Left ventricle myocardium inferior (tissue), 1 donor: ENCODE results near the gene POM121. TPM values are rescaled to one million over a fixed set of nuclear protein-coding genes. Genes with fewer than 3 reads are reported as not detected.
A peak's percentile ranks its signal among the peaks of the same experiment; 100 is the strongest.
"Not testable (repeated sequence)": the region's sequence is repeated elsewhere in the genome, so short reads cannot be mapped to it uniquely, and the experiment has no call there.

Experiments
- DNase-seq: peaks from one replicate; pipeline ENCODE4 v3.0.0-alpha.2; 2020
- H3K27ac ChIP-seq: fragments of 200-600 bp; replicated peaks from 2 replicates; pipeline ENCODE4 v1.8.0; 2021
- H3K27me3 ChIP-seq: fragments of 200-600 bp; 2 replicates; pipeline ENCODE4 v1.8.0; 2021; ENCODE audit warnings: low read depth
- H3K36me3 ChIP-seq: fragments of 200-600 bp; 2 replicates; pipeline ENCODE4 v1.8.0; 2021
- H3K4me1 ChIP-seq: fragments of 200-600 bp; 2 replicates; pipeline ENCODE4 v1.8.0; 2021
- H3K4me3 ChIP-seq: fragments of 200-600 bp; 2 replicates; pipeline ENCODE4 v1.8.0; 2021; ENCODE audit warnings: mild to moderate bottlenecking, moderate library complexity
- H3K9me3 ChIP-seq: fragments of 200-600 bp; replicated peaks from 2 replicates; pipeline ENCODE4 v1.8.0; 2021
- intact Hi-C: fragments of 100-400 bp; cut with micrococcal nuclease; formaldehyde crosslinking; loops from one replicate; pipeline ENCODE4 v1.11.0; 2022
- total RNA-seq: library from RNA; stranded (reverse); fragmentation: NEBNext Ultra II Directional; extraction: Animal tissue kit (Norgen Biotek cat#: 25700); gene quantifications from one replicate; pipeline ENCODE4 v1.2.1, GENCODE V29; 2021
- TF ChIP-seq, protein P1 (sequence below): fragments of 200-600 bp; IDR thresholded peaks from 2 replicates; pipeline ENCODE4 v1.8.0; 2021; ENCODE audit warnings: antibody characterized with exemption, mild to moderate bottlenecking, borderline replicate concordance
- donor health status: DM: no; HTN: yes; CAD: no; lungs with severe emphysema.

The POM121 gene
- total RNA-seq, 1 donor from 2014 or later: 17.3 TPM

DNA sequence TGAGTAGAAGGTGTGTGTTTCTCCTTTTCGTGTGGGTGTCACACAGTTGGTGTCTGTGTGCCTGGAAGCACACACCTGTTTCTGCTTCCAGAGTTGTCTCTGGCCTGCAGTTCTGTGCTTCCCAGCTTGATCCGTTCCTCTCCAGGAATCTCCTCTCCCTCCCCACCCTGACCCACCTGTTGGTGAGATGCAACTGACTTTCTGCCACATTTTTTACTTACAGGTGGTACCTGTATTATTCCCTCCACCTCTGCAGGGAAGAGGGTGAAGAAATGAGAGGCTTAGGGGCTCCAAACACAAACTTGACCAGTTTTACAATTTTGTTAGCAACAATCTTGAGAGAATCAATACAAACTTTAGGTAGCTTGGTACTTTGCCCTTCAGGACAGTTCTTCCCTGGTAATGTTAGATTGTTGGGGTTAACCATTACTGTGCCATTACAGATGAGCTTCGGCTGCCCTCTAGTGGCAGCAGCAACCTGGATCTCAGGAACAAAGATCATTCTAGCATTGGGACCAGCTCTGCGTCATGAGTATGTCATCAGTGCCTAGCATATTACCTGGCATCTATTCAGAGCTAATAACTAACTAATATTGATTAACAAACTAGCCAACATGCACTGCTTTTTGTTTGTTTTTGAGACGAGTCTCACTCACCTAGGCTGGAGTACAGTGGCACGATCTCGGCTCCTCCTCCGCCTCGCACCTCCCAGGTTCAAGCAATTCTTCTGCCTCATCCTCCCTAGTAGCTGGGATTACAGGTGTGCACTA is 10.0 kb upstream of the POM121 start:
- Histone ChIP-seq H3K36me3 (peaks cover 23% of the 10 kb centered on the region), H3K4me1 (peaks cover 30% of the 10 kb centered on the region)
- TF ChIP-seq, protein P1, sequence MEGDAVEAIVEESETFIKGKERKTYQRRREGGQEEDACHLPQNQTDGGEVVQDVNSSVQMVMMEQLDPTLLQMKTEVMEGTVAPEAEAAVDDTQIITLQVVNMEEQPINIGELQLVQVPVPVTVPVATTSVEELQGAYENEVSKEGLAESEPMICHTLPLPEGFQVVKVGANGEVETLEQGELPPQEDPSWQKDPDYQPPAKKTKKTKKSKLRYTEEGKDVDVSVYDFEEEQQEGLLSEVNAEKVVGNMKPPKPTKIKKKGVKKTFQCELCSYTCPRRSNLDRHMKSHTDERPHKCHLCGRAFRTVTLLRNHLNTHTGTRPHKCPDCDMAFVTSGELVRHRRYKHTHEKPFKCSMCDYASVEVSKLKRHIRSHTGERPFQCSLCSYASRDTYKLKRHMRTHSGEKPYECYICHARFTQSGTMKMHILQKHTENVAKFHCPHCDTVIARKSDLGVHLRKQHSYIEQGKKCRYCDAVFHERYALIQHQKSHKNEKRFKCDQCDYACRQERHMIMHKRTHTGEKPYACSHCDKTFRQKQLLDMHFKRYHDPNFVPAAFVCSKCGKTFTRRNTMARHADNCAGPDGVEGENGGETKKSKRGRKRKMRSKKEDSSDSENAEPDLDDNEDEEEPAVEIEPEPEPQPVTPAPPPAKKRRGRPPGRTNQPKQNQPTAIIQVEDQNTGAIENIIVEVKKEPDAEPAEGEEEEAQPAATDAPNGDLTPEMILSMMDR: peak; percentile 74
- H3K4me3 ChIP-seq, H3K27me3 ChIP-seq, H3K27ac ChIP-seq, H3K9me3 ChIP-seq, intact Hi-C loops: not testable (repeated sequence)
- peak; percentile 40 for DNase-seq

DNA sequence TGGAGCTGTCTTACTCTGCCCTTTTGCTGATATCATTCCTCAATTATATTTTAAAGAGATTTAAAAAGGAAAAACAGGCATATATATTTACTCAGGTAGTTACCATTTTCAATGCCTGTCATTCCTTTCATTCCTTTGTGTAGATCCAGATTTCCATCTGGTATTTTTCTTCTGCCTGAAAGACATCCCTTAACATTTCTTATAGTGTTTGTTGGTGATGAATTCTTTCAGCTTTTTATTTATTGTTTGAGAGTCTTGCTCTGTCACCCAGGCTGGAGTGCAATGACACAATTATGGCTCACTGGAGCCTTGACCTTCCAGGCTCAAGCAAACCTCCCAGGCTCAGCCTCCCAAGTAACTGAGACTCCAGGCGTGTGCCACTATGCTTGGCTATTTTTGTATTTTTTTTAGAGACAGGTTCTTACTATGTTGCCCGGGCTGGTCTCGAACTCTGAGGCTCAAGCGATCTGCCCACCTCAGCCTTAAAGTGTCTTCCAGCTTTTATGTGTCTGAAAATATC is 5.6 kb upstream of the POM121 start:
- H3K27ac ChIP-seq: no peak overlapping the region
- no peak for DNase-seq
- no peaks in the 10 kb centered on the region for H3K27me3 ChIP-seq
- peaks cover 3% of the 10 kb centered on the region for H3K36me3 ChIP-seq
- no peaks in the 10 kb centered on the region for H3K9me3 ChIP-seq
- H3K4me3 ChIP-seq: no peak overlapping the region
- intact Hi-C loops: no loop called here
- TF ChIP-seq, protein P1: no peak
- H3K4me1 ChIP-seq: peaks cover 38% of the 10 kb centered on the region

DNA sequence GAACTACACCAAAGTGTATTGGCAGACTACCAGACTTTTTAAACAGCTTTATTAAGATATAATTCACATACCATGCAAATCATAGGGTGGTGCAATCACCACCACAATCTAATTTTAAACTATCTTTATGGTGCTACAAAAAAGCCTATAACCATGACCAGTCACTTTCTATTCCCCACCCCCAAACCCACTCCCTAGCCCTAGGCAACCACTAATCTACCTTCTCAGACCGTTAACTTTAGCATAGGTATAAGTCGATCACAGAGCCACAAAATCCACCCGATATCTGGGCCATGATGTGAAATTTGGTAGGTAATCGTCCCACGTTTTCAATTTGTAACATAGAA is 536 bp upstream of the POM121 start:
- no peaks in the 10 kb centered on the region for H3K9me3 ChIP-seq
- TF ChIP-seq, protein P1: no peak
- H3K27ac ChIP-seq: peak overlapping the region; percentile 92
- intact Hi-C loops: no loop called here
- H3K36me3 ChIP-seq: peaks cover 28% of the 10 kb centered on the region
- H3K27me3 ChIP-seq: no peaks in the 10 kb centered on the region
- DNase-seq: no peak
- peaks cover 39% of the 10 kb centered on the region for H3K4me1 ChIP-seq
- H3K4me3 ChIP-seq: peak overlapping the region; percentile 81

DNA sequence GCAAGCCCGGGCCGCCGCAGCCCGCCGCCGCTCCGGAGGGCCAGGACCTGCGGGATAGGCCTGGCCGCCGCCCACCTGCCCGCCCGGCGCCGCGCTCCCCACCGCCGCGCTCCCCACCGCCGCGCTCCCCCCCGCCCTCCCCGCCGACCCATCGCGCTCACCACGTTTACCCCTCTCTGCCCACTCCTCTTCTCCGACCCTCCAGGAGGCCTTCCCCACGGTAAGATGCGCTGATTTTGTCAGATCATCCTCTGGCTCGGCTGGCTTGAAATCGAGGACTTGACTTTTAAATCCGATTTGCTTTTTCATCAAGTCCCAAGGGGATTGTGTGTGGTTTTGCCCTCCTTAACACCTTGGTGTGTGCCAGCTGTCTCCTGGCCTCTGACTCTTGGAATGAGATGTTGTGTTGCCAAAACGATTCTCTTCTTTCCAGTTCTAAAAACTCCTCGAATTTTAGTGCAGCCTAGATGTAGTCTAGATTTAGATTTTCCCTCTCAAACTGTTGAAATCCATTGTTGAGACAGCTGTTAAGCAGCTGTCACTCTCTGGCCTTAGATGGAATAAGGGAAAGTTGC is 738 bp downstream of the POM121 start:
- TF ChIP-seq, protein P1: no peak
- no peaks in the 10 kb centered on the region for H3K27me3 ChIP-seq
- intact Hi-C loops: no loop called here

DNA sequence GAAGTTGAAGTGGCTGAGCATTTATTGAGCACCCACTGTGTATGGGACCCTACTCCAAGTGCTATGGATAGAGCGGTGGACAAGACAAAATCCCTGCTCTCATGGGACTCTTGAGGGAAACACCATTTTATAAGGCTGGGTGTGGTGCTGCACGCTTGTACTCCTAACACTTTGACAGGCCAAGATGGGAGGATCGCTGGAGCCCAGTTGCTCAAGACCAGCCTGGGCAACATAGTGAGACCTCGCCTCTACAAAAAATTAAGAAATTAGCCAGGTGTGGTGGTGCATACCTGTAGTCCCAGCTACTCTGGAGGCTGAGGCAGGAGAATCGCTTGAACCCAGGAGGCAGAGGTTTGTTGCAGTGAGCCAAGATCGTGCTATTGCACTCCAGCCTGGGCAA is 2.9 kb downstream of the POM121 start:
- H3K27me3 ChIP-seq, intact Hi-C loops, H3K27ac ChIP-seq, H3K4me3 ChIP-seq, H3K9me3 ChIP-seq, DNase-seq: not testable (repeated sequence)
- Histone ChIP-seq H3K36me3 (peaks cover 56% of the 10 kb centered on the region), H3K4me1 (peaks cover 34% of the 10 kb centered on the region)

More for the DNA sequence above, 738 bp downstream of the POM121 start:
- Histone ChIP-seq H3K4me3 (peak overlapping the region; percentile 81), H3K4me1 (peaks cover 34% of the 10 kb centered on the region), H3K27ac (peak overlapping the region; percentile 92), H3K36me3 (peaks cover 41% of the 10 kb centered on the region), H3K9me3 (no peaks in the 10 kb centered on the region)
- no peak for DNase-seq

DNA sequence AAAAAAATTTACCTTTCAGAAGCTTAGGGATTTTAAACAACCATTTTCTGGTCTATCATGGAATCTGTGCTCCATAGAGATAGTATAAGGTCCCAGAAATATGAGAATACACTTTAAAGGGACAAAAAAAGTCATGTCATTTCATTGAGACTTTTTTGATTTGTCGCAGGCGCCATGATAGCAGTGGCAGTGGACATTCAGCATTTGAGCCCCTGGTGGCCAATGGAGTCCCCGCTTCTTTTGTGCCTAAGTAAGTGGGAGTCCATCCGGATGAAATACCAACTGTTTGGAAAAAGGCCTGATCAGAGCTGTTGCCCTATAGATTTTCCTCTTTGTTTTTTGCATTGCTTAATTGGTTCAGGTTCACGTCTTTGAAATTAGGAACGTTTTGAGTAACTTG is 3.3 kb downstream of the POM121 start:
- H3K9me3 ChIP-seq, H3K4me3 ChIP-seq, H3K27me3 ChIP-seq, DNase-seq, intact Hi-C loops, H3K27ac ChIP-seq: not testable (repeated sequence)
- Histone ChIP-seq H3K4me1 (peaks cover 34% of the 10 kb centered on the region), H3K36me3 (peaks cover 56% of the 10 kb centered on the region)

DNA sequence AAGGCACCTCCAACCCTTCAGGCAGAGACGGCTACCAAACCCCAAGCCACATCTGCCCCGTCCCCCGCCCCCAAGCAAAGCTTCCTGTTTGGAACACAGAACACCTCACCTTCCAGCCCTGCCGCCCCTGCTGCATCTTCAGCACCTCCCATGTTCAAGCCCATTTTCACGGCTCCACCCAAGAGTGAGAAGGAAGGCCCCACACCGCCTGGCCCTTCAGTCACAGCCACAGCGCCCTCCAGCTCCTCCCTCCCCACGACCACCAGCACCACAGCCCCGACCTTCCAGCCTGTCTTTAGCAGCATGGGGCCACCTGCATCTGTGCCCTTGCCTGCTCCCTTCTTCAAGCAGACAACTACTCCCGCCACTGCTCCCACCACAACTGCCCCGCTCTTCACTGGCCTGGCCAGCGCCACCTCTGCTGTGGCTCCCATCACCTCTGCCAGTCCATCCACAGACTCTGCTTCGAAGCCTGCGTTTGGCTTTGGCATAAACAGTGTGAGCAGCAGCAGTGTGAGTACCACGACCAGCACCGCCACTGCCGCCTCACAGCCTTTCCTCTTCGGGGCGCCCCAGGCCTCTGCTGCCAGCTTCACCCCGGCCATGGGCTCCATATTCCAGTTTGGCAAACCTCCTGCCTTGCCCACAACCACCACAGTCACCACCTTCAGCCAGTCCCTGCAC is 17.3 kb downstream of the POM121 start:
- H3K4me3 ChIP-seq, intact Hi-C loops, H3K27me3 ChIP-seq, H3K9me3 ChIP-seq, H3K27ac ChIP-seq, H3K4me1 ChIP-seq, DNase-seq: not testable (repeated sequence)
- H3K36me3 ChIP-seq: peaks cover 25% of the 10 kb centered on the region

DNA sequence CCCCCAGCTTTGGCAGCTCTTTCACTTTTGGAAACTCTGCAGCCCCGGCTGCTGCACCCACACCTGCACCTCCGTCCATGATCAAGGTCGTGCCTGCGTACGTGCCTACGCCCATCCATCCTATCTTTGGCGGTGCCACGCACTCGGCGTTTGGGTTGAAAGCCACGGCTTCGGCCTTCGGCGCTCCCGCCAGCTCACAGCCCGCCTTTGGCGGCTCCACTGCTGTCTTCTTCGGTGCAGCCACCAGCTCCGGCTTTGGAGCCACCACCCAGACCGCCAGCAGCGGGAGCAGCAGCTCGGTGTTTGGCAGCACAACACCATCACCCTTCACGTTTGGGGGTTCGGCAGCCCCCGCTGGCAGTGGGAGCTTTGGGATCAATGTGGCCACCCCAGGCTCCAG is 18.1 kb downstream of the POM121 start:
- intact Hi-C loops: not testable (repeated sequence)

DNA sequence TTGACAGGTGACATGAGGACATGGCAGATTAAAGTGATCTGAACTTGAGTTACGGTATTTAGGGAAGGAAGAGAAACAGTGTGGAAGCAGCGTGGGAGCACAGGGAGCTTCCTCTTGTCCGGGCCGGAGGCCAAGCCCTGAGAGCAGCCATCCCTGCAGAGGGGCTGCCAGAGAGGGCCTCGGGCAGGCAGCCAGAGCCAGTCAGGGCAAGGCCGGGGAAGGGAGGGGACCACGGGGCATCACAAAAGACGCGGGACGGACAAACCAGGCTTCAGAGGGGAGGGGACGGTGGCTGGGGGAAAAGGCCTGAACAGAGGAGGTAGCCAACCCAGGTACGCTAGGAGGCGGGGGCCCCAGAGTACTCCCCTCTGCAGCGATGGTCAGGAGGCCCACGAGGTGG is 20.0 kb downstream of the POM121 start:
- H3K27me3 ChIP-seq, H3K4me1 ChIP-seq, H3K4me3 ChIP-seq, H3K9me3 ChIP-seq, DNase-seq, intact Hi-C loops, H3K27ac ChIP-seq: not testable (repeated sequence)
- H3K36me3 ChIP-seq: peaks cover 21% of the 10 kb centered on the region

More for the DNA sequence above, 18.1 kb downstream of the POM121 start:
- H3K4me1 ChIP-seq, DNase-seq, H3K27me3 ChIP-seq, H3K9me3 ChIP-seq, H3K4me3 ChIP-seq, H3K27ac ChIP-seq: not testable (repeated sequence)
- peaks cover 21% of the 10 kb centered on the region for H3K36me3 ChIP-seq
